ENCODE measurements around the gene DDX31. TPM values are rescaled to one million over a fixed set of nuclear protein-coding genes. Genes with fewer than 3 reads are reported as not detected.

DDX31 gene
- total RNA-seq, 1 experiment from 2014 or later: 25.8 TPM

- intact Hi-C loops (cut with micrococcal nuclease): no loop called here
- no peak overlapping the region for H3K4me2 ChIP-seq (ENCODE audit: low read length)
Measured at GRCh38 chr9:132592451-132592850, 77.3 kb downstream of the DDX31 start.

More at GRCh38 chr9:132592451-132592850, 77.3 kb downstream of the DDX31 start:
- ChIA-PET CTCF (no interaction called here), POLR2A (no interaction called here), RAD21 (ENCODE audit: low non-redundant PET in 1 of 2, low total read pairs in 2 of 2, uncharacterized antibody in 2 of 2, unreplicated experiment in 2 of 2) (no interaction called here)
- TF ChIP-seq EGR1 (IDR thresholded peaks at IDR 0.05; ENCODE audit: low read depth) (no peak), YY1 (IDR thresholded peaks at IDR 0.05; ENCODE audit: extremely low read depth, insufficient replicate concordance, low read depth, low read length) (no peak), POLR2A (IDR thresholded peaks at IDR 0.05; ENCODE audit: borderline replicate concordance, extremely low read depth, insufficient read depth, insufficient read length) (no peak), POLR2AphosphoS5 (IDR thresholded peaks at IDR 0.05; ENCODE audit: low read depth, low read length) (no peak), ELF1 (IDR thresholded peaks at IDR 0.05; ENCODE audit: borderline replicate concordance, low read depth) (no peak)
- TF ChIP-seq, protein P1, sequence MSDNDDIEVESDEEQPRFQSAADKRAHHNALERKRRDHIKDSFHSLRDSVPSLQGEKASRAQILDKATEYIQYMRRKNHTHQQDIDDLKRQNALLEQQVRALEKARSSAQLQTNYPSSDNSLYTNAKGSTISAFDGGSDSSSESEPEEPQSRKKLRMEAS (IDR thresholded peaks at IDR 0.05): no peak
- TF ChIP-seq, protein P2, sequence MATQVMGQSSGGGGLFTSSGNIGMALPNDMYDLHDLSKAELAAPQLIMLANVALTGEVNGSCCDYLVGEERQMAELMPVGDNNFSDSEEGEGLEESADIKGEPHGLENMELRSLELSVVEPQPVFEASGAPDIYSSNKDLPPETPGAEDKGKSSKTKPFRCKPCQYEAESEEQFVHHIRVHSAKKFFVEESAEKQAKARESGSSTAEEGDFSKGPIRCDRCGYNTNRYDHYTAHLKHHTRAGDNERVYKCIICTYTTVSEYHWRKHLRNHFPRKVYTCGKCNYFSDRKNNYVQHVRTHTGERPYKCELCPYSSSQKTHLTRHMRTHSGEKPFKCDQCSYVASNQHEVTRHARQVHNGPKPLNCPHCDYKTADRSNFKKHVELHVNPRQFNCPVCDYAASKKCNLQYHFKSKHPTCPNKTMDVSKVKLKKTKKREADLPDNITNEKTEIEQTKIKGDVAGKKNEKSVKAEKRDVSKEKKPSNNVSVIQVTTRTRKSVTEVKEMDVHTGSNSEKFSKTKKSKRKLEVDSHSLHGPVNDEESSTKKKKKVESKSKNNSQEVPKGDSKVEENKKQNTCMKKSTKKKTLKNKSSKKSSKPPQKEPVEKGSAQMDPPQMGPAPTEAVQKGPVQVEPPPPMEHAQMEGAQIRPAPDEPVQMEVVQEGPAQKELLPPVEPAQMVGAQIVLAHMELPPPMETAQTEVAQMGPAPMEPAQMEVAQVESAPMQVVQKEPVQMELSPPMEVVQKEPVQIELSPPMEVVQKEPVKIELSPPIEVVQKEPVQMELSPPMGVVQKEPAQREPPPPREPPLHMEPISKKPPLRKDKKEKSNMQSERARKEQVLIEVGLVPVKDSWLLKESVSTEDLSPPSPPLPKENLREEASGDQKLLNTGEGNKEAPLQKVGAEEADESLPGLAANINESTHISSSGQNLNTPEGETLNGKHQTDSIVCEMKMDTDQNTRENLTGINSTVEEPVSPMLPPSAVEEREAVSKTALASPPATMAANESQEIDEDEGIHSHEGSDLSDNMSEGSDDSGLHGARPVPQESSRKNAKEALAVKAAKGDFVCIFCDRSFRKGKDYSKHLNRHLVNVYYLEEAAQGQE (IDR thresholded peaks at IDR 0.05; ENCODE audit: low read depth): no peak
- no peaks in the 10 kb centered on the region for H3K79me2 ChIP-seq (ENCODE audit: insufficient read depth, low read length)
- H3K9ac ChIP-seq (ENCODE audit: low read length): no peak overlapping the region
- BruUV-seq (replicated peaks): no TSS peak
- H3K36me3 ChIP-seq (ENCODE audit: control insufficient read depth in 1 of 2, insufficient read depth in 2 of 2, low read length in 2 of 2): peaks cover 3 to 6% of the 10 kb centered on the region in 2 experiments; a peak in 1 of 4 replicates
- no peaks in the 10 kb centered on the region for H3K27me3 ChIP-seq (ENCODE audit: insufficient read depth, low read length)
- ATAC-seq (no peak), DNase-seq (ENCODE audit: low read depth, low spot score) (no peak)
- no peak overlapping the region for H2AFZ ChIP-seq (ENCODE audit: low read depth, low read length, poor library complexity, severe bottlenecking)
- H3K4me1 ChIP-seq (ENCODE audit: control insufficient read depth in 1 of 2, insufficient read depth in 2 of 2, low read length in 2 of 2): no peaks in the 10 kb centered on the region
- no peak overlapping the region for H3K4me3 ChIP-seq (replicated peaks in 1 of 2; ENCODE audit: low read depth in 1 of 2, low read length in 2 of 2)
- H3K9me3 ChIP-seq (ENCODE audit: control insufficient read depth in 1 of 2, insufficient read depth in 1 of 2, low read depth in 1 of 2, low read length in 2 of 2): no peaks in the 10 kb centered on the region
- no peak overlapping the region for H3K27ac ChIP-seq (ENCODE audit: low read depth, low read length)
- no peaks in the 10 kb centered on the region for H3K9me2 ChIP-seq (ENCODE audit: insufficient read depth)
- no peaks in the 10 kb centered on the region for H4K20me1 ChIP-seq (ENCODE audit: insufficient read depth)
